Stimulated activated CD4-positive, alpha-beta T cell treated with anti-CD3 and anti-CD28 coated beads, Interleukin-1b, Interleukin-23, amount 100 ng/mL, for 1 hour (primary cell): ENCODE results near the gene MMP11.

Experiments
- DNase-seq, 2 donors: peaks; one replicate each; pipeline ENCODE4 v3.0.0-alpha.2; 2020; ENCODE audit warnings: low read depth in 2 of 2

MMP11 gene

GRCh38 chr22:23780146-23780748, 7.6 kb downstream of the MMP11 start:
- DNase-seq = no peak

DNA sequence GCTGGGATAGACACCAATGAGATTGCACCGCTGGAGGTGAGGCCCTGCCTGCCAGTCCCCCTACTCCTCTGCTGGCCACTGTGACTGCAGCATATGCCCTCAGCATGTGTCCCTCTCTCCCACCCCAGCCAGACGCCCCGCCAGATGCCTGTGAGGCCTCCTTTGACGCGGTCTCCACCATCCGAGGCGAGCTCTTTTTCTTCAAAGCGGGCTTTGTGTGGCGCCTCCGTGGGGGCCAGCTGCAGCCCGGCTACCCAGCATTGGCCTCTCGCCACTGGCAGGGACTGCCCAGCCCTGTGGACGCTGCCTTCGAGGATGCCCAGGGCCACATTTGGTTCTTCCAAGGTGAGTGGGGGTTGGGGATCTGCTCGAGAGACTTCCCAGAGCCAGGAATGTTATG, 8.4 kb downstream of the MMP11 start:
- no peak for DNase-seq

DNA sequence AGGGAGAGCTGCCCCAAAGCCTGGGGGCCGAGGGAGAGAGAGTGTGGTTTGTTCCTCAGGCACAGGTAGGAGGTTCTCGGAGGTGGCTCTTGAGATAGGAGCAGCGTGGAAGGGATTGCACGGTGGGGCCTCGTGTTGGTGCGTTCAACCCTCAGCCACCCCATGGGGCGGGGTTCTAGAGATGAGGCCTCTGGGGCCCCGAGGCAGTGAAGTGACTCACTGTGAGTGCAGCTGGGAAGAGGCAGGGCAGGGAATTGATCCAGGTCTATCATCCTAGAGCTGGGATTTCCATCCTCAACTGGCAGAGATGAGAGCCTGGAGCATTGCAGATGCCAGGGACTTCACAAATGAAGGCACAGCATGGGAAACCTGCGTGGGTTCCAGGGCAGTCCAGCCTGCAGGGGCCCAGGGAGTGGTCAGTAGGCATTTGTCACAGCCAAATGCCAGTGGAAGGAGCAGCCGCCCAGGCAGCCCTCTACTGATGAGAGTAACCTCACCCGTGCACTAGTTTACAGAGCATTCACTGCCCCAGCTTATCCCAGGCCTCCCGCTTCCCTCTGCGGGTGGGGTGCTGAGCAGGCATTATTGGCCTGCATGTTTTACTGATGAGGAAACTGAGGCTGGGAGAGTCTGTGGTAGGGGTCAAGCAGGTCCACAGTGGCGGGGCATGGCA, 9.0 kb downstream of the MMP11 start:
- no peak for DNase-seq

DNA sequence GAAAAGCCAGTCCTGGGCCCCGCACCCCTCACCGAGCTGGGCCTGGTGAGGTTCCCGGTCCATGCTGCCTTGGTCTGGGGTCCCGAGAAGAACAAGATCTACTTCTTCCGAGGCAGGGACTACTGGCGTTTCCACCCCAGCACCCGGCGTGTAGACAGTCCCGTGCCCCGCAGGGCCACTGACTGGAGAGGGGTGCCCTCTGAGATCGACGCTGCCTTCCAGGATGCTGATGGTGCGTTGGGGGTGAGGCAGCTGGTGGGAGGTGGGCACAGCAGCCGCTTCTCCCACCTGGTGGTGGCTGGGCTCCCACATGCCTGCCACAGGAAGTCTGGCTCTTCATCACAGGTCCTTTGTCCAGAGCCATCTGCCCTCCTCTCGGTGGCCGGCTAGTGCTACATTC, 9.6 kb downstream of the MMP11 start:
- no peak for DNase-seq

DNA sequence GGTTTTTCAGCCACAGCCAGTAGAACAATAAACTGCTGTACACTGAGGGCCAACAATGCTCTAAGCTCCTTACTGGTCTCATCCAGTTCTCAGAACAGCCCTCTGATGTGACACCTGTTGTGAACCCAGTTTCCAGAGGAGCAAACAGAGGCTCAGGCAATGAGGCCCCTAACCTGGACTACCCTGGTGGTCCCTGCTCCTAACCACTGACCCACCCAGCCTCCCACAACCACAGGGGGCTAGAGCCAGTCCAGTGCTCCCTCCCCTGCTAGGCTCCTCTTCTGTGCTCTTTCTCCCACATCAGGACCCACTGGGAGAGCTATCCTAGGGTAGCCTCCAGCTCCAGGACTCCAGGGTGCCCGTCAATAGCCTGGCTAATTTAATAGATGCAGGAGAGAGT, 10.1 kb downstream of the MMP11 start:
- no peak for DNase-seq

GRCh38 chr22:23783265-23784150, 10.9 kb downstream of the MMP11 start:
- no peak for DNase-seq

GRCh38 chr22:23784215-23784732, 11.6 kb downstream of the MMP11 start:
- DNase-seq = no peak

GRCh38 chr22:23786261-23786710, 13.6 kb downstream of the MMP11 start:
- DNase-seq = no peak

DNA sequence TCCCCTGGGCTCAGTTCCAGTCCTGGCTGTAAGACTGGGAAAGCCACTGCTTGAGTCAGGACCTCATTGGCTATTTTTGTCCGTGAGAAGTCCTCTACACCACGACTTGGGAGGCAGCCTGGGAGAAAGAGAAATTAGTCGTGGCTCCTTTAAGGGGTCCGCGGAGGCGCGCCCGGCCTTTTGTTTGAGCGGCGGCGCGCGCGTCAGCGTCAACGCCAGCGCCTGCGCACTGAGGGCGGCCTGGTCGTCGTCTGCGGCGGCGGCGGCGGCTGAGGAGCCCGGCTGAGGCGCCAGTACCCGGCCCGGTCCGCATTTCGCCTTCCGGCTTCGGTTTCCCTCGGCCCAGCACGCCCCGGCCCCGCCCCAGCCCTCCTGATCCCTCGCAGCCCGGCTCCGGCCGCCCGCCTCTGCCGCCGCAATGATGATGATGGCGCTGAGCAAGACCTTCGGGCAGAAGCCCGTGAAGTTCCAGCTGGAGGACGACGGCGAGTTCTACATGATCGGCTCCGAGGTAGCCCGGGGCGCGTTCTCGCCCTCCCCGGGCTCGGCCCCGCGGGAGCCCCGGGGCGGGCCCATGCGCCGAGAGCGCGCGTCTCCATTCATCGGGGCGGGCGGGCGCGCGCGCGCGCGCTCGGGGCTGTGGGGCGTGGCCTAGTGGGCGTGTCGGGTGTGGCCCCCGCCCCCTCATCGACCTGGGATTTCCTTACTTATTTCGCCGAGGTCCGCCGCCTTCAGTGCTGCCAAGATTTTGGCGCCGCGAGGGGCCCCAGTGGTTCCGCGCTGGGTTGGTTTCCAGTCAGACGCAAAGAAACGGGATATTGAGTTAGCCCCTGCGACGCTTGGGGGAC, 14.3 kb downstream of the MMP11 start, which contains the start of gene SMARCB1:
SMARCB1 (plus strand) TSS at position 215 of the 848 bp plus-strand sequence; CDS start at position 419, 204 bp downstream.
- peak; percentile 79 to 92 for DNase-seq

DNA sequence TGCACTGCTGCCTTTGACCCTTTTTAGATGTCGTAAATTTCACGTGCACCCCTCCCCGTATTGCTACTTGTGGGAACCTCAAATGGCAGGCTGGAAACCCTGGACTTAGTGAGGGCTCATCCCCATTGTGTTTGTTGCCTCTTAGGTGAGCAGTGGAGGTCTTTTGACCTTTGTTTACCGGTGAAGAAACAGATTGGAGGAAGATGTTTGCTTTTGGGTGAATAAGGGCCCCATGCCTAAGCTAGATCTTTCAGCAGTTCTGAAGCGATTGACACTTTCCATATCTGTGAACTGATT, 14.9 kb downstream of the MMP11 start:
- DNase-seq = no peak

DNA sequence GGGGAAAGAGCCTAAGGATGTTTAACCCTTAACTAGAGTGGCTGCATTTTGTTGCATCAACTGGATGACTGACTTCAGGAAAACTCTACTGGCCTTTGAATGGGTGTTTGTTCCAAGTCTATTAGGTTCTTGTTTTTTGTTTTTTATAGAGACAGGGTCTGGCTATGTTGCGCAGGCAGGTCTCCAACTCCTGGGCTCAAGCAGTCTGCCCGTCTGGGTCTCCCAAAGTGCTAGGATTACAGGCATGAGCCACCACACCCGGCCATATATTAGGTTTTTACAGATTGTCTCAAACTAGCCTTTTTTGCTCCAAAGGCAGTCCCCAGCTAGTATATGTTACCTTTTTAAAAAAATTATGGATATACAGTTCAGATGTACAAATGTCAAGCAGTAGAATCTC, 15.3 kb downstream of the MMP11 start:
- no peak for DNase-seq

DNA sequence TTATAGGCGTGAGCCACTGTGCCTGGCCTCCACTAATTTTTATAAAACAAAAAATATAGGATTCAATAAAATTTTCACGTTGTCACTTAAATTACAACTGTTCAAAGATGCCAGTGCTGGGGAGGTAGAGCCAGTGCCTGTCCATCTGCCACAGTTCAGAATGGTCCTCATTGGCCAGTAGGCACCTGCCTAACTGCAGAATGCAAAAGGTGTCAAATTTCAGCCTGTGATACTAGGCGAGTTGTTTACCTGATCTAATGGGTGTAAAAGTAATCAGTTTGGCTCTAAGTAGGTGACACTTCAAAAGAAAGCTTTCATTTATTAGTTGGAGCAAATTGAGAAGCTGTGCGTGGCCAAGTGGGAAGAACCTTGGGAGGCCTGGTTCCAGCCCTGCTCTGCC, 16.5 kb downstream of the MMP11 start:
- DNase-seq = no peak

DNA sequence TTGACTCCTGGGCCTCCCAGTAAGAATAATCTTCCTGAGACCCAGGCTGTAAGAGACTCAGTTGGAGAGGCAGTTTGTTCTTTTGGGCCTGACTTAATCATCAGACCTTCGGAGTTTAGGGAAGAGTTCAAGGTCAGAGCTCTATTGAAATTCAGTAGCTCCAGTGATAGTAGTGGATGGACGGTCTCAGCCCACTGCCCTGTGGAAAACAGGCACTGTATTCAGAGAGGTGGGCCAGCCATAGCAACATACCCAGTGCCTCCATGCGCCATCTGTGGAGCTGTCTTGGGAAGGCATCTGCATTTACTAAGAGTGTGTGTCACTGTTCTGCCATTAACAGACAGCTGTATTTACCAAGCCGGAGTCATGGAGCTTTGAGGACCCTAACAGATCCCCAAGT, 17.0 kb downstream of the MMP11 start:
- no peak for DNase-seq

- DNase-seq = no peak
Observed at GRCh38 chr22:23790819-23791737, 18.4 kb downstream of the MMP11 start.

- DNase-seq = no peak
Observed at GRCh38 chr22:23791738-23792645, 19.3 kb downstream of the MMP11 start.

- DNase-seq = no peak
Observed at GRCh38 chr22:23793326-23793725, 20.7 kb downstream of the MMP11 start.

DNA sequence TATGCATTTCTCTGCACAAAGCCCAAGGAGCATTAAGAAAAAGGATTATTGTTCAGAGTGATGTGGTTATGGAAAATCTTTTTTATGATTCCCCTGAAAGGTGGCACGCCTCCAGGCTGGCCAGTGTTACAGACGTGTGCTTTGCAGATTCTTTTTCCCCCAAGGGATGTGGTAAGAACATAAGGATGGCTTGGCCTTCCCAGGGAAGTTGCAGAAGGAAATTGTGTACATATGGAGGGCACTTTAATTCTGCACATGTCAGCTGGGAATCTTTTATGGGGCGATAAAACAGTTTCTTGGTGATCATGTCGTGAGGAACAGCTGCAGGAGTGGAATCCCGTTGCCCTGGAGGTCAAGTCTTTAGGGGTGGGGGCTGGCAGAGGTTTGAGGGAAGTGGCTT, 23.8 kb downstream of the MMP11 start:
- no peak for DNase-seq

DNA sequence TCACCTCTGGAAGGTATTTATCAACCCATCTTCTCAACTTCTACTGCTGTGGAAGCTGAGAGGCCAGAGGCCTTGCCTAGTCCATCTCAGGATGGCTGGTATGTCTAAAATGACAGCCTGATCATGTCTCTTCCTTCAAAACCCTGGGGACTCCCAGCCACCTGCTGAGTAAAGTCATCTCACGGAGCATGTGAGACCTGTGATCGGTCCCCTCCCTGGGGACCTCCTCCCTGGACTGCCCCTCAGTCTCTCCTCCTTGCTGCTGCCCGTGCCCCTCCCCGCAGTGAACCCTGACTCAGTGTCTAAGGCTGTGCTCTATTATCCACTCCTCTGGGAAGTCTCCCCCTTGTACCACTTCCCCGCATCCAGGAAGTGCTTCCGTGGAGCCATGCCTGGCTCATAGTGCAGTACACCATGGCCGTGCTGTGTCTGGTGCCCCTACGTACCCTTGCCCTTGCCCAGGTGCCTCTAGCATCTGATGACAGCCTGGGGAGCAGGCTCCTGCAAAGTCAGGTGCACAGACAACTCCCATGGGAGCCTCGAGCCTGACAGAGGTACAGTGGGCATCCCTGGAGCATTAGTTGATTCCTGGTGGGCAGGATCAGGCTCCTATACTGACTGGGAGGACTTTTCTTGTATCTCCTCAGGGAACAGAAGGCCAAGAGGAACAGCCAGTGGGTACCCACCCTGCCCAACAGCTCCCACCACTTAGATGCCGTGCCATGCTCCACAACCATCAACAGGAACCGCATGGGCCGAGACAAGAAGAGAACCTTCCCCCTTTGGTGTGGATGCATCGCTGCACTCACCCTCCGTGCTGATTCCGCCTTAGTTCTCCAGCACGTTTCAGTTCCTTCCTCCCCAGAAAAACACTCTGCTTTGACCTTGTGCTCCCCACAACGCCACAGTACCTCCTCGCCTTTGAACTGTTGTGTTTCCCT, 27.9 kb downstream of the MMP11 start:
- no peak for DNase-seq
